ENCODE measurements around the gene UBC.

The UBC gene

DNA sequence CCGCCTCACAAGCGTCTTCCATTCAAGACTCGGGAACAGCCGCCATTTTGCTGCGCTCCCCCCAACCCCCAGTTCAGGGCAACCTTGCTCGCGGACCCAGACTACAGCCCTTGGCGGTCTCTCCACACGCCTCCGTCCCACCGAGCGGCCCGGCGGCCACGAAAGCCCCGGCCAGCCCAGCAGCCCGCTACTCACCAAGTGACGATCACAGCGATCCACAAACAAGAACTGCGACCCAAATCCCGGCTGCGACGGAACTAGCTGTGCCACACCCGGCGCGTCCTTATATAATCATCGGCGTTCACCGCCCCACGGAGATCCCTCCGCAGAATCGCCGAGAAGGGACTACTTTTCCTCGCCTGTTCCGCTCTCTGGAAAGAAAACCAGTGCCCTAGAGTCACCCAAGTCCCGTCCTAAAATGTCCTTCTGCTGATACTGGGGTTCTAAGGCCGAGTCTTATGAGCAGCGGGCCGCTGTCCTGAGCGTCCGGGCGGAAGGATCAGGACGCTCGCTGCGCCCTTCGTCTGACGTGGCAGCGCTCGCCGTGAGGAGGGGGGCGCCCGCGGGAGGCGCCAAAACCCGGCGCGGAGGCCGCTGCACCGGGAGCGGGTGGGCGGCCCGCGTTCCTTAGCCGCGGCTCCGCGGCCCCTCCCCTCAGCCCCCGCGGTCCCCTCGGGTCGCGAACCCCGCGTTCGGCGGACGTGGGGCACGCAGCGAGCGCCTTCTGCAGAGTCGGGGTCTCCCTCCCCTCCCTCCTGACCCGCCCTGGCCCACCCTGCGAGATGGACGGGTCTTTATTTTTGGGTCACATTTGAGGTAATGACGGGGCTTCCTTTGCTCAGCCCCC lies at the start of gene UBC:
UBC (minus strand) TSS at position 259 of the 847 bp plus-strand sequence. CDS start 879 bp downstream, outside the sequence.
- no peak for DNase-seq

- no peak for DNase-seq
Observed at GRCh38 chr12:124963211-124963610, 48.8 kb upstream of the UBC start.

- DNase-seq, result no peak
Observed at GRCh38 chr12:124961055-124961454, 46.6 kb upstream of the UBC start.

- no peak for DNase-seq
Observed at GRCh38 chr12:124956571-124956970, 42.1 kb upstream of the UBC start.

DNA sequence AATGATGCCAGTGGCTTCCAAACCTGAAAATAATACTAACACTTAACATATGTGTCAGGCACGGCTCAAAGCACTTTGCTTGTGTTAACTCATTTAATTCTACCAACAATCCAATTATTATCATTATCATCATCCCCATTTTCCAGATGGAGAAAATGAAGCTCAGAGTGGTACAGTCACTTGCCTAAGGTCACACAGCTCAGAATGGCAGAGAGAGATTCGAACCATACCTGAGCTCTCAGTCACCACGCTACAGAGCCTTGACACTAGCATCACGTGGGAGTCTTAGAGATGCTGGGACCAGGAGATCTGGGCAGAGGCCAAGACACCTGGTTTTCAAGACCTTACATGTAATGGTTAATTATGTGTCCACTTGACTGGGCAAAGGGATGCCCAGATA lies 40.3 kb upstream of the UBC start:
- no peak for DNase-seq

GRCh38 chr12:124953689-124954405 lies 39.4 kb upstream of the UBC start:
- no peak for DNase-seq

GRCh38 chr12:124952801-124953200 lies 38.4 kb upstream of the UBC start:
- no peak for DNase-seq

DNA sequence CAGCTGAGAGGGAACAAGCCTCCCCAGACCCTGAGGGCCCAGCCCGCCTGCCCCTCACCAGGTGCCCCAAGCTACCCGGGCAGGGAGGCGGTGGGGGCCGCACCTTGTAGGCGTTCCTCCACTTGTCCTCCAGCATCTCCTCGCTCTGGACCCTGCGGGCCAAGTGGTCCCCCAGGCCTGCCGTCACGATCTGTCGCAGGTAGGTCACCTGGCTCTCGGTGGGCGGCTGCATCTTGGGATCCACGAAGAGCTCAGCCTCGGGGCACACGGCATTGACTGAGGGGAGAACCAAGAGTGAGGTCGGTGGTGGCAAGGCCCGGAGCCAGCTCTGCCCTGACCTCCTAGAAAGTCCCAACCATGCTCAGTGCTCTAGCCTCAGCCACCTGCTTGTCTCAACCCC lies 37.8 kb upstream of the UBC start:
- no peak for DNase-seq

DNA sequence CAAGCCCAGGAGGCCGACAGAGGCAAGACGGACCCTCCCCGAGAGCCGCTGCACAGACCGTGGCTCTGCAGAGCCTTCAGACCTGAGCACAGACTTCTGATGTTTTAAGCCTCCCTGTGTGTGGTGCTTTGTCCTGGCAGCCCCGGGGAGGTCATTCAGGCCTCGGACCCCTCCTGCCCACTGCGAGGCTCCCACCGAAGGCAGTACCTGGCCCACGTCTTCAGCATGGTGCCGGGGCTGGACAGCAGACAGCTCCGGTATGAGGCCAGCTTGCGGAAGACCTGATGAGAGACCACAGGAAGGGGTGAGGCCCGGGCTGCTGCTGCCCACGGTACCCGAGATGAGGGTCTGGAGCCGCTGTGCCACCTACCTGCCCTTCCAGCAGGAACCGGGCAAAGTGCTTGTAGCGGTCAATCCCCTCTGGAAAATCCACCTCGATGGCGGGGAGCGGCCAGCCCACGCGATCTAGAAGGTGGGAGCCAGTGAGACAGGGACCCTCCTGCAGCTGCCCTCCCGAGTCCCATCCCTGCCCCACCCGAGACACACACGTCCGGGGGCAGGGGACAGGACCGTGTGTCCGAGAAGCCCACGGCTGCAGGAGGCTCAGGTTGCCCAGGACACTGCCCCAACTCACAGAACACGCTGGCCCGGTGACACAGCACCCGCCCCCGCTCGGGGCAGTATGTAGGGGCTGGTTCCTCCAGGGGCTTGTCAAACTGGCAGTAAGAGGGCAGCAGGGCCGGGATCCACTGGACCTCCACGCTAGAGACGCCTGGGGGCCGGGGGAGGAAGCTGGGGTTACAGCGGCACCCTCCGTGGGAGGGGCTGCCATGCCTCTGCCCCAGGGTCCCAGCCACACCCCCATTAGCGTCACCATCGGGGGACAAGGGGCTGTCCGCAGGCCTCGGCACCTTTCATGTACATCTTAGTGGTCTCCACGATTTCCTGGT lies 35.6 kb upstream of the UBC start:
- no peak for DNase-seq

GRCh38 chr12:124949066-124949465 lies 34.6 kb upstream of the UBC start:
- no peak for DNase-seq

- no peak for DNase-seq
Observed at GRCh38 chr12:124947561-124948398, 33.3 kb upstream of the UBC start.

- no peak for DNase-seq
Observed at GRCh38 chr12:124947013-124947412, 32.6 kb upstream of the UBC start.

- DNase-seq, result no peak
Observed at GRCh38 chr12:124946447-124946793, 32.0 kb upstream of the UBC start.

GRCh38 chr12:124941170-124941527 lies 26.7 kb upstream of the UBC start:
- no peak for DNase-seq

- DNase-seq, result no peak
Observed at GRCh38 chr12:124940393-124941169, 26.1 kb upstream of the UBC start.

- no peak for DNase-seq
Observed at GRCh38 chr12:124940143-124940392, 25.6 kb upstream of the UBC start.

- no peak for DNase-seq
Observed at GRCh38 chr12:124939421-124940142, 25.1 kb upstream of the UBC start.

DNA sequence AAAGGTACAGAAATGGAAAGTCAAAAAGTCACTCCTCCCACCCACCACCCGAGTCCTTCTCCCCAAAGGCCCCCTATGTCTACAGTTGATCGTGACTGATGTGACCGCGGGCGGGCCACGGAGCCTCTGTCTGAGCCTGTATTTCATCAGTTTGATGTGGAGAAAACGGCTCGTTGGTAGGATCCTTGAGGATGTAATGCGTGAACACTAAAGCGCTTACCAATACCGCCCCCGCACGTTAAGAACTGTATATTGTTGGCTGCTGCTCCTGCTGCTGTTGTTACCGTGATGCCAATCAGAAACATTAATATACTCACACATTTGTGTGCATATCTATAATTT lies 24.6 kb upstream of the UBC start:
- DNase-seq, result no peak

DNA sequence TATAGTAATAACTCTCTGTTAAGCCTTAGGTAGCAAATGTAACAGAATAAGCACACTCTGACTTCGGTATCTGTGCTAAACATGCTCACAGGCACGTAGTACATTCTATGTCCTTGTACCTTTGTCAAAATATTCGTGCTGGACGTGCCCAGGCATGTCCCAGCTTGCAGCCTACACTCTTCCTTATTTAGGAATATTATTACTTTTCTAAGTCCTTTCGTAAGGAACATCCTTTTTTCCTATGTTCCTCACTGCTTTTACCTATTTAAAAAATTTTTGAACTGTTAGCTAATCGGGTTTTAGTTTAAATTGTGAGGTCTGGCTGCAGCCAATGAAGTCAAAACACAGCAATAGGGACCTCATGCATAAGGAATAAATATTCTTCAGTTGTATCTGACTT lies 24.1 kb upstream of the UBC start:
- DNase-seq, result no peak

GRCh38 chr12:124938108-124938507 lies 23.7 kb upstream of the UBC start:
- DNase-seq, result no peak

Measured in nucleus accumbens (tissue), 56 donors.